Endothelial cell of umbilical vein (primary cell): ENCODE data around the gene ASB7.

Source experiments
- CTCF ChIP-seq, 2 donors: IDR thresholded peaks; 1 replicate in 1 of 2; 2 replicates in 1 of 2; pipeline ENCODE4 v1.5.1; 2011; ENCODE audit warnings: low read length in 2 of 2, mild to moderate bottlenecking in 2 of 2, moderate library complexity in 2 of 2, control low read depth in 1 of 2, inconsistent platforms in 1 of 2, low read depth in 1 of 2; ENCODE audit not compliant: insufficient read depth in 1 of 2; ENCODE audit errors: extremely low read depth in 1 of 2
- EZH2 ChIP-seq: IDR thresholded peaks from 2 replicates; pipeline ENCODE4 v1.6.1; 2012; ENCODE audit warnings: borderline replicate concordance, low read depth, mild to moderate bottlenecking, moderate library complexity, low read length, inconsistent platforms; ENCODE audit not compliant: severe bottlenecking
- FOS ChIP-seq: IDR thresholded peaks from 2 replicates; pipeline ENCODE4 v1.6.1; 2011; ENCODE audit warnings: mild to moderate bottlenecking, low read length, moderate library complexity, borderline replicate concordance; ENCODE audit not compliant: insufficient read depth
- JUN ChIP-seq: IDR thresholded peaks from 2 replicates; pipeline ENCODE4 v1.6.1; 2011; ENCODE audit warnings: borderline replicate concordance, low read depth; ENCODE audit not compliant: insufficient read length, insufficient read depth
- MYC ChIP-seq: IDR thresholded peaks from one replicate; pipeline ENCODE4 v1.6.1; 2011; ENCODE audit warnings: mild to moderate bottlenecking, low read depth, low read length
- POLR2A ChIP-seq: IDR thresholded peaks from 2 replicates; pipeline ENCODE4 v1.6.1; 2012; ENCODE audit warnings: low read depth, mild to moderate bottlenecking, control low read depth, low read length
- POLR2AphosphoS5 ChIP-seq: IDR thresholded peaks from 2 replicates; pipeline ENCODE4 v1.6.1; 2012; ENCODE audit warnings: low read depth, mild to moderate bottlenecking, control low read depth, low read length, moderate library complexity; ENCODE audit not compliant: insufficient read depth
- TF ChIP-seq, protein P1 (sequence below): IDR thresholded peaks from 2 replicates; pipeline ENCODE4 v1.6.1; 2011; ENCODE audit not compliant: insufficient read depth, insufficient read length

DNA sequence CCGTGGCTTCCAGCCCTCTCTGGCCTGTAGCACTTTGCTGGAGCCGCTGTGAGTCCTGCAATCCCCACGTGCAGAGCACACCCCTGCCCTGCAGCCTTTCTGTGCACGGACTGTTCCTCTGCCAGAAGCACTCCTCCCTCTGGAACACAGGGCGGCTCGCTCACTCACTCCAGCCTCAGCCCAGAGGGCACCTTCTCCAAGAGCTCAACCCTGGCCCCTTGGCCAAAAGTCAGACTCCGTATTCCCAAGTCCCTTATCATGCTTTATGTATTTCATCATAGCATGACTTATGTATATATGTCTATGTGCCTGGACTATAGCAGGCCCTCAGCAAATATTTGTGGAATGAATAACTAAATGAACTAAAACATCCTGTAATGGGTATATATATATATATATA is 63.2 kb downstream of the ASB7 start:
- no peak for TF ChIP-seq POLR2A
- TF ChIP-seq CTCF (IDR thresholded peaks at IDR 0.05; ENCODE audit: extremely low read depth in 1 of 2, insufficient read depth in 1 of 2, low read depth in 1 of 2, low read length in 2 of 2): no peak
- TF ChIP-seq, protein P1, sequence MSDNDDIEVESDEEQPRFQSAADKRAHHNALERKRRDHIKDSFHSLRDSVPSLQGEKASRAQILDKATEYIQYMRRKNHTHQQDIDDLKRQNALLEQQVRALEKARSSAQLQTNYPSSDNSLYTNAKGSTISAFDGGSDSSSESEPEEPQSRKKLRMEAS: no peak
- no peak for TF ChIP-seq JUN
- TF ChIP-seq EZH2: no peak
- no peak for TF ChIP-seq MYC
- TF ChIP-seq POLR2AphosphoS5: no peak
- TF ChIP-seq FOS: no peak
